Right forelimb (tissue), 1 donor: ENCODE measurements around the gene FXYD6.
"Not testable (repeated sequence)": the region's sequence is repeated elsewhere in the genome, so short reads cannot be mapped to it uniquely, and the experiment has no call there.

Experiments
- DNase-seq: peaks from one replicate; pipeline ENCODE4 v3.0.0-alpha.2; 2018

FXYD6 gene

GRCh38 chr11:117876341-117877119 is at the start of gene FXYD6:
TSS of gene FXYD6 (minus strand) at chr11:117876658. CDS start at chr11:117842776, 33,882 bp downstream.
- DNase-seq, result peak; percentile 90

- DNase-seq, result not testable (repeated sequence)
These were observed 49.7 kb upstream of the FXYD6 start for GRCh38 chr11:117926166-117926565.

GRCh38 chr11:117925198-117925925 is 48.9 kb upstream of the FXYD6 start:
- DNase-seq, result no peak

GRCh38 chr11:117924631-117925170 is 48.2 kb upstream of the FXYD6 start:
- no peak for DNase-seq

GRCh38 chr11:117923773-117924172 is 47.3 kb upstream of the FXYD6 start:
- DNase-seq, result no peak

DNA sequence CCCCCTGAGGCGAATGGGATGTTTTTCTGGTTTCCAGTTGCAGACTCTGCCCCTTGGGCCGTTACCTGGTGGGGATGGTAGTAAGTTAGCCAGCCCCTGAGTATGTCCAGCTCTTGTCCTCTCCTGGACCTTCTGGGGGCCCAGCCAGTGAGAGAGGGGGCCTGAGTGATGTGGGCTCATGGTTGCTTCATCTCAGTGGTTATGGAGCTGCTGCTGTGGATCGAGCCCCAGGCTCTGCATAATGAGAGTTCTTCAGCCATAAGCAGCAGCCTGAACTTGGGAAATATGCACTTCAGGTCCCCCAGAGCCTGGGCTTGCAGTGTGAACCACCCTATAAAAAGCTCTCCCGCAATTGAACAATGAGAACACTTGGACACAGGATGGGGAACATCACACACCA is 46.8 kb upstream of the FXYD6 start:
- DNase-seq, result no peak

DNA sequence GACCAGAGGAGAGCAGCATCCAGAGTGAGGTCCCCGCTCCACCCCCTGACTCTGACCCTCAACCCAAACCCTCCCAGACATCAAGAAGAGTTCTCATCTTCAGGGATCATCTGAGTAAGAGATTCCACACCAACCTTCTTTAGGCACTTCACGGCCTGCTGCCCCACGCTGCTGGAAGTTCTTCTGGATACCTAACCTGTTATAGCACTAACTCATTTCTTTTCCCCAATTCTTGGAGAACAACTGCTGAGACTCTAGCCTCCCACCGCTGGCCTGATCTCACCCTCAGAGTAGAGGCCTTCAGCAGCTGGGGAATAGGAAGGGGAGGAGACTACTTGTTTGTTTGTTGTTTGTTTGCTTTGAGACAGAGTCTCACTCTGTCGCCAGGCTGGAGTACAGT is 45.4 kb upstream of the FXYD6 start:
- DNase-seq, result no peak

DNA sequence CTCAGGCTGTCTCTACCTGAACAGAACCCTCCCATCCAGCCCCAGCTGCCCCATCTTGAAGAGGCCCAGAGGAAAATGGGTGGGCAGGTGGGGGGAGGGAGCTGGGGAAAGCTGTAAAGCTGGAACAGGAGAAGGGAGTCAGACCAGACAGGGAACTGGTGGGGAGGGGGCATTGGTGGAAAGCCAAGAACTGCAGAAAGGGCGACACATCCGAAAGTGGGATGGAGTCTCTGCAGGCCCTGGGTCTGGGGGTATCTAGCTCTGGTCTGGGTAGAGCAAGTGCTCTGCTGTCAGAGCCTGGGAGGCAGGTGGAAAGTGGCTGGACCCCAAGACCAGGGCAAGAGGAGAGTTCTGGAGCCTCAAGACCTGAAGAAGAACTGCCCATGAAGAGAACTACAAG is 45.0 kb upstream of the FXYD6 start:
- DNase-seq, result no peak

DNA sequence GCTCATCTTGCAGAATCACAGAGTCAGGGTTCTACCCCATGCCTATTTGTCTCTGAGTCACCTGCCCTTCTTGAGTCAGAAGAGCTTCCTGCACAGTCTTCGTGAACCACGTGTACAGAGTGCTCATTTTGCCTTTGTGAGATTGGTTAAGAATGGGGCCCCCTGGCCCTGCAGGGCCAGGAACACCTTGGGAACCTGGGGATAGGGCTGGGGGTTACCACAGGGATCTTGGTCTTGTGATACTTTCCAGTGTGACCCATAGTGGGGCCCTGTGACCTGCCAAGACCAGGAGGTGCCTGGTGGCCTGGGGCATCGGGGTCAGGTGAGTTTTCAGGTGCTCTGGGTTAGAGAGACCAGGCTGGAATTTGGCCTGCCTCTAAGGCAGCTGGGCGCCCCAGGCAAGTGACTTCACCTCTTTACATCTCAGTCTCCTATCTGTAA is 43.3 kb upstream of the FXYD6 start:
- DNase-seq, result no peak

DNA sequence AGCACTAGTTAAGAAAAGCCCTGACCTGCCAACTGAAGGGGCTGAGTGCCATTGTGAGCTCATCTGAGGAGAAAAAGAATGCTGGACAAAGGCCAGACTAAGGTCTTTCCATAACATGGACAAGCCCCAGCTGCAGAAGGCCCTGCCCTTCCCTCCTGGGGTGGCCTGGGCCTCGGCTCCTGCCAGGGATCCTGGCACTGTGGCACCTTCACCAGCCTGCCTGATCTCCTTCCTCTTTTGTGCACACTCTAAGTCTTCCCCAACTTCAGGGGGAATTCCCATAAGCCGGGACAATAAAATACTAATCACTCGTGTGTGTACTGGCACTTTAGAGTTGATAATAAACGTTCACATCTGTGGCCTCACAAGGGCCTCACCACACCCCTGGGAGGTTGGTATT is 42.9 kb upstream of the FXYD6 start:
- peak; percentile 7 for DNase-seq

DNA sequence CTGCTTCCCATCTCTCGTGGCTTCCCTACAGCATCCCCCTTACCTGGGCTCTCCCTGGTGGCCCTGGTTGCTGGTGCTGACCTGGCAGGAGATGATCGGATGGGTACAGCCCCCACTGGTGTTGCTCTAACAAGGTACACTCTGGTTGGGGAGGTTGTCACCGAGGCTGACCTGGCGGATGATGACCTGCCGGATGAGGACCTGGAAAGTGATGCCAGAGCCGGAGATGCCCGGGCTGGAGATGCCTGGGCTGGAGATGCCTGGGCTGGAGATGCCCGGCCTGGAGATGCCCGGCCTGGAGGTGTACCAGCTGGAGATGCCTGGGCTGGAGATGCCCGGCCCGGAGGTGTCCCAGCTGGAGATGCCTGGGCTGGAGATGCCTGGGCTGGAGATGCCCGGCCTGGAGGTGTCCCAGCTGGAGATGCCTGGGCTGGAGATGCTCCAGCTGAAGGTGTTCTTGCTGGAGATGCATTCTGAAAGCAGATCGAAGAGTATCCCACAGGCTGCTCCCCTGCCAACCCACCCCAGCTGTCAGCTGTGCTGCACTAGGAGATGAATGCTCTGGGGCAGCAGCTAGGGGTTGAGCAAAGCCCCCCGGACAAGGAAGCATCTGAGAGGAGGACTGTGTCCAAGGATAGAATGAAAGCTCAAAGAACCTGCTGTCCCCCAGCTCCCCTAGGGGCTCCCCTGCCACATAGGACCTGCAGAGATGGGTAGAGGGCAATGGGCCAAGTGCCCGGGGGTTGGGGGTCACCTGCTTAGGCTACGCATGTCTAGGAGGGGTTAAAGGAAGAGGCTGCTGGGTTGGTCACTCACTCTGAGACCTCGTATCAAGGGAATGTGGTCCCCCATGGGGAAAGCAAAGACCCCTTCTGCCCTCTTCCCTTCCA is 42.2 kb upstream of the FXYD6 start:
- DNase-seq, result peak; percentile 35

DNA sequence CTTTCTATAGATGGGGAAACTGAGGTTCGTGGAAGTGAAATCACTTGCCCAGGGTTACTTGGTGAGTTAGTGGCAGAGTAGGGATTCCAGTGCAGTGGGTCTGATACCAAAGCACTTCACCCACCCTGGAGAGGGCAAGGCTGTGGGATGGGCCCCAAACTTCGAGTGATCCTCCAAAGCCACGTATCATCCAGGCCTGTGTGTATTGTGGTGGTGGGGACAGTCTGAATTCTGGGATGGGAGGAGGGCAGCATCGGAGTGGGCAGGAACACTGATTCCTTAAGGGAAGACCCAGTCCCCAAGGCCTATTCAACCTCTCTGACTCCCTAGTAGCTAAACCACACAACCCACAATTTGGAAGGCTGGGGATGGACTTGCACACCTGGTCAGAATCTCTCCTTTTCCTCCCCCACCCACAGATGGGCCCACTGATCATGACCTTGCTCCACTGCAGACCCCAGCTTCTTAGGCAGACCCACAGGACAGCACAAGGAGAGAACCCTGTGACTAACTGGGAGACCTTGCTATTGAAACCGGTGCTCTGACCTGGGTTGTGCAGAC is 41.2 kb upstream of the FXYD6 start:
- no peak for DNase-seq

GRCh38 chr11:117916956-117917355 is 40.5 kb upstream of the FXYD6 start:
- DNase-seq, result no peak

- DNase-seq, result no peak
These were observed 39.3 kb upstream of the FXYD6 start for GRCh38 chr11:117915672-117916235.

DNA sequence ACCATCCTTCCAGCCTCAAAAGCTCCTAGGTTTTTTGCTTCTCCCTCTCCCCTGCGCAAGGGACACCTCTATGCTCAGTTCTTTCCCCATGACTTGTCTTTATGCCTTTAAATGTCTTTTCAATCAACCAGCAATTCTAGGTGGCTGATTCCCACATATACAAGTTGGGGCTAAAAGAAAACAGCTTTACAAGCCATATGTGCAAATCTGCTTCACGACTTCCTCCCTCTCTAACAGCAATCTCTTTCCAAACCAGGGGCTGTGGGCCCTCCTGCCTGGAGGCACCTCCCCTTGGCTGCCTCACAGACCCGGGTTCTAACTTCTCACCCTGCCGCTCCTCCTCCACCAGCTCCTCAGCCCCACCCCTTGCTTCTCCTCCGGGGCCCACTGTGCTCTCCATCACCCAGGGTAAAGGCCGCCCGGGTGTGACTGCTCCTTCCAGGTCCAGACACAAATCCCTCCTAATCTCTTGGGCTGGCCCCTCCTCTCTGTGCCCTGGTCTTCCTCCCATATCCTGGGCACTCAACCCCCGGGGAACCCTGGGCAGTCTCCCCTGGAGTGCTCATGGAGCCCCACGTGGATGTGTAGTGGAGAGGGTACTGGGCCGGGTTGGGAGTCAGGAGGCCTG is 38.6 kb upstream of the FXYD6 start:
- DNase-seq, result no peak

- peak; percentile 9 for DNase-seq
These were observed 37.9 kb upstream of the FXYD6 start for GRCh38 chr11:117914398-117914761.

GRCh38 chr11:117913736-117914397 is 37.4 kb upstream of the FXYD6 start:
- no peak for DNase-seq

GRCh38 chr11:117912497-117912896 is 36.0 kb upstream of the FXYD6 start:
- no peak for DNase-seq

DNA sequence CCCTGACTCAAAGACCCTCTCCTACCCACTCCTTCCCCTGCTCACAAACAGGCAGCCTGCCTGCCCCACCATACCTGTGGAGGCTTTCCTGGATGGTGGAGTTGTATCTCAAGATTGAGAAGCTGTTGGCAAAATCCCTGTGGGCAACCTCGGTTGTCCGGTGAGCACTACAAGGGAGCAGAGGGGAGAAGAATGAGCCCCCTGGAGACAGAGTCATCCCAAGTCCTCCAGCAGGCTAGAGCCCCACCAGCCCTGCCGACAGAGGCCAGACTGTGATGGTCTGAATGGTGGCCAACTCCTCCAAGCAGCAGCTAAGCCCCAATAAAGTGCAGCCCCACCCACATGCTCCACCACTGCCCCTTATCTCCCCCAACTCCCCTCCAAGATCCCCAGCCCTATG is 35.2 kb upstream of the FXYD6 start:
- DNase-seq, result peak; percentile 34

DNA sequence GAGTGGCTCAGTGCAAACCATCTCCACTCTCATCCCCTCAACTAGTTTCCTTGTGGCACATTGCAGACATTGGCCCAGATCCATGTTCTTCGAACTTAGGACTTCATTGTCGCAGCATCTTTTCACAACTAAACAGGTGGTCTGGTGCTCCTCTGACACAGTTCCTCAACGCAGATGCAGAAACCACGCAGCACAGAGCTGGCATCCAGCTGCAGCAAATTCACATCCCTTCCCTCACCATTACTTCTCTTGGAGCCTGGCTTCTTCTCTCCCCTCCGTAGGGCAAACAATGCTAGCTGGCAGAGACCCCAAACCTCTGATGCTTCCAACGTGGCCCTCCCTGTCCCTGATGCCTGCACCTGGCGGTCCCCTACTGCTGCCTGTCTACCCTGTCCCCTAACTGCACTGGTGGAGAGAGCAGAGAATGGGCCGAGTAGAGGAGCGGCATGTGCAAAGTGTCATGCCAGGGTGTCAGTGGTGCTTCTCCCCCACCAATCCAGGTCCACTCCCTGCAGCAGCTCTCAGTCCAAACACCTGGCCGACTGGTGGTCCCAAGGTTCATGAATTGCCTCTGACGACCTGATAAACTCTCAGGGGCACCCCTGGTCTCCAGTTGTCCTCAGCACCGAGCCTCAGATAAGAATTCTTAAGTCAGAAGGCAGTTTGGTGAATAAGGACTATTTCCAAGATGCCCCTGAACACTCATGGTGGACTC is 34.6 kb upstream of the FXYD6 start:
- no peak for DNase-seq

DNA sequence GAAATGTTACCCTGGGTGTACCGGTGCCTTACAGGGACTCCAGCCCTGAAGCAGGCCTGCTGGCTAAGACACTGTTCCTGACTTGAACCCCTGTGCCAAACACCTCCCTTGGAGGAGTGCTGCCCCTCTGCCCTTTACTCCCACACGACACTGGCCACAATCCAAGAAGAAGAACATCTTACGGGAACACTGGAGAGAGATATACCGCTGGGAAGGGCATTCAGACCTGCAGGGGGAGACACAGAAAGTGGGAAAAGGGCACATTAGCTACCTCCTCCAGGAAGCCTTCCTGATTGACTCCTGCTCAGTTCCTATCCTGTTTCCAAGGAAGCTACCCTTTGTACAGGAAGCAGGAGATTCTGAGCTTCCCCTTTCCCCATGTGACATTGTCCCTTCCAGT is 34.1 kb upstream of the FXYD6 start:
- peak; percentile 4 for DNase-seq
